Eye (tissue), 1 donor: ENCODE results near the gene DCAF12.

Source experiments
- DNase-seq: peaks from one replicate; pipeline ENCODE4 v3.0.0-alpha.2; 2015

The DCAF12 gene

DNA sequence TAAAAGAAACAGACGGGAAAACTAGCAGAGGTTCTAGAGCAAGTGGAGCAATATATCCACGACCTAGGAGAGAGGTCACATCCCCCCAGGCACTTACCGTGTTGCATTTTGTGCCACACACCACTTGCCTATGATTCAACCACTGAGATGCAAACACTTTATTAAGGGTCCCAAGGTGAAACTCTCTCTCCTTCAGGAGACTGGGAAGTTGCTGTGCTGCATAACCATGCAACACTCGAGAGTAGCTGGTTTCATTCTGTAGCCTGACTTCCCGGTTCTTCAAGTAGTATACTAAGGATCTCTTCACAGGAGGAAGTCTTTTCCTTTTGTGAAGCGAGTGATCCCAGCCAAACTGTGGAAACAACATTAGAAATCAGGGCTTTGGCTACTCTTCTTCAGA is 1.6 kb downstream of the DCAF12 start:
- DNase-seq = no peak

GRCh38 chr9:34124099-34124498 is 2.4 kb downstream of the DCAF12 start:
- DNase-seq = no peak

DNA sequence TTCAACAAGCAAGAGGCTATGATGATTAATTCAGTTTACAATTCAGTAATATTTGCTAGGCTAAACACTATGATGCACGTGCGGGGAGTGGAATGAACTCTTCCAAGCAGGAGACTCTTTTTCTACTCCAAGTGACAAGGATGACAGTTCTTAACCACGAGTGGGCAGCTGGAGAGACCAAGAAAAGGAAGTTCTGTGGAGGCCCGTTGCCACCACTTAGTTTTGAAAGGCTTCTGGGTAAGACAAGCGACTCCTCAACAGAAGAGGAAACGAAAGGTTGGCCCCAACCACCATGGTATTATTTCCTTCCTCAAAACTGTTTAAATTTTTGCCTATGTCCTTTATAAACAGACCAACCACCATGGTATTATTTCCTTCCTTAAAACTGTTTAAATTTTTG is 2.8 kb downstream of the DCAF12 start:
- DNase-seq = no peak

DNA sequence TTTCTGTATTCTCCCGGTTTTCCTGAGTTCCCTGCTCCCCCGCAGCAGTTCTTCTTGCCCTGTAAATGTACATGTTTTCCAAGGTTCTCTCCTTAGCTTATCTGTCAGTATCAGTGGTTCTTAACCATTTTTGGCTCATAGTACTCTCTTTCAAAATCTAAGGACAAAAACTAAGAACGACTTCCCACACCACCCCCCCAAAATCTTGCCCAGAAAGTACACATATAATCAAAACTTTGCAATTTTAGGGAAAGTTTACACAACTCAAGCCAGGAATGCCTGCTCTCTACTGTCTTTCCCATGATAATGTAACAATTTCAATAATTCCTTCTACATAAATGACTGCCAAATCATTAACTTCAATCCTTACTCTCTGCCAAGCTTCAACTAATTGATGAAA is 4.5 kb downstream of the DCAF12 start:
- no peak for DNase-seq

DNA sequence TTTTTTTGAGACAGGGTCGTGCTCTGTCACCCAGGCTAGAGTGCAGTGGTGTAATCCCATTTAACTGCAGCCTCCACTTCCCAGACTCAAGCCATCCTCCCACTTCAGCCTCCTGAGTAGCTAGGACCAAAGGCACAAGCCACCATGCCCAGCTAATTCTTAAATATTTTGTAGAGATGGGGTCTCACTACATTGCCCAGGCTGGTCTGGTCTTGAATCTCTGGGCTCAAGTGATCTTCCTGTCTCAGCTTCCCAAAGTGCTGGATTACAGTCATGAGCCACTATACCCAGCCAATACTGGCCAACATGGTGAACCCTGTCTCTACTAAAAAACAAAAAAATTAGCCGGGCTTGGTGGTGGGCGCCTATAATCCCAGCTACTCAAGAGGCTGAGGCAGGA is 6.8 kb downstream of the DCAF12 start:
- no peak for DNase-seq

DNA sequence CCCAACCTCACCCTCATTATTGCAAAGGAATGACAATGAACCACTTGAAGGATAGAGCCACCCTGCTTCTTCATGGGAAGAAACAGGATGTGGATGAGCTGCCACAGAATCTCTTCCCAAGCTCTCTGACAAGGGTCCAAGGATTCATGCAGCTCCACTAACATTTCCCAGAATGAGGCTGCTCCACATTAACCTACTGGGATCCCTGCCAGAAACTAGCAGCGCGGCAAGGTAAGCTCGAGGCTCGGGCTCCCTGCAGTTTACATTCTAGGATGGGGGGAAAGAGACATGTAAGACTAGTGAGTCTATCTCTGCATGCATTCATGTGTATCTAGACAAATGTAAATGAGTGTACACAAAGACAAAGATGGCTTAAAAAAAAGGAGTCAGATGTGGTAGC is 12.1 kb downstream of the DCAF12 start:
- DNase-seq = no peak

DNA sequence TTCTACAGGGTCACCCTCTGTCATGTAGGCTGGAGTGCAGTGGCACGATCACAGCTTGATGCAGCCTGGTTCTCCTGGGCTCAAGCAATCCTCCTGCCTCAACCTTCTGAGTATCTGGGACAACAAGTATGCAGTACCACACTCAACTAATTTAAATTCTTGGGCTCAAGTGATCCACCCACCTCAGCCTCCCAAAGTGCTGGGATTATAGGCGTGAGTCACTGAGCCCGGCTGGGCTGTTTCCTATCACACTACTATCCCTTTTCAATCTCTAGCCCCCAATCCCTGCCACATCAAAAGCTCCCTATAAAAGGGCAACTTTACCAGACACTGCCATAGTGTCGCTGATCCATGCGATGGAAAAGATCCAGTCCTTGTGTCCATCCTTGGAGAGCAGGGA is 20.4 kb downstream of the DCAF12 start:
- no peak for DNase-seq

GRCh38 chr9:34102796-34103195 is 23.7 kb downstream of the DCAF12 start:
- no peak for DNase-seq

DNA sequence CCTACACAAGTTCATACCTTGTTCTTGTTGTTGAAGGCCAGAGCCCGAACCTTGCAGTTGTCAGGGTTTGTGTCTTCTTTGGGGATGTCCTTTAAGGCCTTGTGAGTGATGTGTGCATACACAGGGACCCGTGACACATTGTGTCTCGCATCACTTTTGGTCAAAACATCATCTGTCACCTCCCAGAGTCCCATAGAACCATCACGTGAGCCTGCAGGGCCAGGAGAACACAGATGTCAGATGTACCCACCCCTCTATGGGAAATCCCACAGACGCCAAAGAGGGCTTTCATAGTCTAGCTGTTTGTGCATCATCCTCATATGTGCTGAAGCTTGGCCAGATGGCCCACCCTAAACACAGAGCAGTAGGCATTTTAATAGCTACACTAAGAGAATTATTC is 28.2 kb downstream of the DCAF12 start:
- no peak for DNase-seq

DNA sequence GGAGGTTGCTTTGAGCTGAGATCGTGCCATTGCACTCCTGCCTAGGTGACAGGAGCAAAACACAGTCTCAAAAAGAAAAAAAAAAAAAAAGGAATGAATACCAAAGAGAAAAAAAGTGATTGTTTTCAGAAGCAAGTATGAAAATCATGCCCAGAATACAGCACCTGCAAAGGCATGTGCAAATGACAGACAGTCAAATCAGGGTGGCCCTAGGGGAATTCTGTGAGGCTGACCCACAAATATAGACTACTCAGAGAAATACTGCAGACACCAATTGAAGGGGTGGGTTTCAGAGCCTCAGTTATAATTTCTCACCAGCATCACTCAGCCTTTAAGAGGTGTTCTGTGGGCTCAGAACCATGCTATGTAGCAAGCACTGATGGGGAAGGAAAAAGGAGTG is 28.6 kb downstream of the DCAF12 start:
- DNase-seq = no peak

GRCh38 chr9:34096751-34097150 is 29.7 kb downstream of the DCAF12 start:
- no peak for DNase-seq

- DNase-seq = no peak
These were observed 32.9 kb downstream of the DCAF12 start for GRCh38 chr9:34093578-34093977.

GRCh38 chr9:34089311-34089710 is 37.2 kb downstream of the DCAF12 start:
- DNase-seq = no peak

- DNase-seq = no peak
These were observed 39.1 kb downstream of the DCAF12 start for GRCh38 chr9:34087370-34087769.

- no peak for DNase-seq
These were observed 39.6 kb downstream of the DCAF12 start for GRCh38 chr9:34086864-34087263.

DNA sequence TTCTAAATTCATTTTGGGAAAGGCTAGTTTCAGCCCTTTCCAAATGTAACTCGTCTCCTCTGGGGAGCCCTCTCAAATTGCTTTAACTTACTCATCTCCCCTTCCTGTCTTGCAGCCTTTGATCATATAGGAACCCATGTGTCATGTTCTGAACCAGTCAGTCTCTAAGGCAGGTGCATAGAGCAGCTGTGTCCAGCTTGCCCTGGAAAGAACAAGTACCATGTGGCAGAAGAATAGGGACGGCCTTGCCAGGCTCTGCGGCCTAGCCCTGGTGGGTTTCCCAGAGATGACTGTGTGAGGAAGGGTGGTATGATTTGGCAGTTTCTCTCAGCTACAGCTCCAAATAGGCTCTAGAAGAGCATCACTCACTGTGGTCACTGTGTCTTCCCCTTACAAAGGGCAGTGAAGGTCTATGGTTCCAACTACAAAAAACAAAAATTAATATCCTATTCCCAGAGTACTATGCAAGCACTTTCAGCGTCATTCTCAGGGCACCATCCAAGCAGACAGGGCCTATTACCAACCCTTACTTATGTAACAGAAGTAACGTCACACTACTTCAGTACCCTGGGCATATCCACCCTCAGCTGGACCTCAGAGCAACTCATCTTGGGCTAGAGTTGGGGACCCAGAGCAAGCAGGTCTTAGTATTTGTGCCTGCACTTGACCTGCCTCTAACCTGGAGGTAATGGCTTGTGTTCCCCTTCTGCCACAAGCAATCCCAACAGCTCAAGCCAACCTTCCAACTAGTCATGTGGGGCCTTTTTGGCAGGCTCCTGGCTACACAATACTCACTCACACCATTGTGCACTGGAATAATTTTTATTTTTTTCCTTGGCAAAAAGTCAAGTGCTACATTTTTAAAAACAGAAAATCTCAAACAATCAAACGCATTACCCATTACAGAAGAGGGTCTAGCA is 40.7 kb downstream of the DCAF12 start:
- DNase-seq = no peak

DNA sequence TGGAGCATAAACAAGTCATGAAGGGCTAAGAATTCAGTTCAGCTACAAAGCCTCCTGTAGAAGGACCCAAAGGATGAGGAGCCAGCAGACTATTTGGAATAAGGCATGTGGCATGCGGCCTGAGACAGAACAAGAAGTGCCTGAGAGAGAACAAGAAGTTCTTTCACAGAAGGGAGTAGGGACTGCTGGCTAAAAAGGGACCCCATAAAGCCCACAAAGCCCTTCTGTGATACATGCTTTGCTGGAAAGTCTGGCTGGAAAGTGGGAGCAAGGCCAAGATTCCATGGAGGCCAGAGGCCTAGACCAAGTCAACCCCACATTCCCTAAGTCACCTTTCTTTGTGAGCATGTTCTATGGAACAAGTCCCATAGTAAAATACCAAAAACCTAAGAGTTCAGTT is 41.9 kb downstream of the DCAF12 start:
- no peak for DNase-seq

GRCh38 chr9:34079181-34079580 is 47.3 kb downstream of the DCAF12 start:
- DNase-seq = no peak

- DNase-seq = peak; percentile 24
These were observed 53.5 kb downstream of the DCAF12 start for GRCh38 chr9:34072868-34073590.

- peak; percentile 33 for DNase-seq
These were observed 54.1 kb downstream of the DCAF12 start for GRCh38 chr9:34072410-34072809.

GRCh38 chr9:34070606-34071324 is 55.7 kb downstream of the DCAF12 start:
- peak; percentile 10 for DNase-seq

- DNase-seq = no peak
These were observed 56.7 kb downstream of the DCAF12 start for GRCh38 chr9:34069831-34070230.

DNA sequence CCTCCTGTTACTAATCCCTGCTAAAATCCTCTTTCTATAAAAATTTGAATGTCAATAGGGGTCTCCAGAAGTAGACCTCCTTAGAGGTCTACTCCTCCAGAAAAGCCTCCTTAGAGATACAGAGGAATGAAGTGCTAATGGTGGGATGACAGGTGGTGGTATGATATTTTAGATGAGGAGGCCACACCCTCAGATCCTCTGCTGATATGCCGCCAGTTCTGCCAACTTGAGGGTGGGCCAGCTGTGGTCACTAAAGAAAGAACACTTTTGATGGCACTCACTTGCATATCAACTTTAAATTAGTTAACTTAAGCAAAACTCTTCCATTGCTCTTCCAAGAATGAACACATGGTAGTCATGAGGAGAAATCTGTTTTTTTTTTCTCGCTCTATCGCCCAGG is 61.0 kb downstream of the DCAF12 start:
- DNase-seq = no peak

DNA sequence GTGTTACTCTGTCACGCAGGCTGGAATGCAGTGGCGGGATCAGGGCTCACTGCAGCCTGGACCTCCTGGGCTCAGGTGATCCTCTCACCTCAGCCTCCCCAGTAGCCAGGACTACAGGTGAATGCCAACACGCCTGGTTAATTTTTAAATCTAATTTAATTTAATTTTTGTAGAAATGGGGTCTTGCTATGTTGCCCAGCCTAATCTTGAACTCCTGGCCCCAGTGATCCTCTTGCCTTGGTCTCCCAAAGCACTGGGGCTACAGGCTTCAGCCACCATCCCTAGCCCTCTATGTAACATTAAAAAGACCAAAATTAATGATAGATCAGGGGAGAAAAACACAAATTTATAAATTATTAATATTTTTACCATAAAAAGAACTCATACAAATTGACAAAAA is 66.5 kb downstream of the DCAF12 start:
- DNase-seq = no peak
